Measurements from ENCODE around the gene TMEM117. TPM values are rescaled to one million over a fixed set of nuclear protein-coding genes. Genes with fewer than 3 reads are reported as not detected.

TMEM117 gene
- total RNA-seq, 5 donors from 2014 or later (not counting 1 experiment from before 2014, with no cell fraction given) = 3.3 to 4.4 (median 3.9) TPM

DNA sequence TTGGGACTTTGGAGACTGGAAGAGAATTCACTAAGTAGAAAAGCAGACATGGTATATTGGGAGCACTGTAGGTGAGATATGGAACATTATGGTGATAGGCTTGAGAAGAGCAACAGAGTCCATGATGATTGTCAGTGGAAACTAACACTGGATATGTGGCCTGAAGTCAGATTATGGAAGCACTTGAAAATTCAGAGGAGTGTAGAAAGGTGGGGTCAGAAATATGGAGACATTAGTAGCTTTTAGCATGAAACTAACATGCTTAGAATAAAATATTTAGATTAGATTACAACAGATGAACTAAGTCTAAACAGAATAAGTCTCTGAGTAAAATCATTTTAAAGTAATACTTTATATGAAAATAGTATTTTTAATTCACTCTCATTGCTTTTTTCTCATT is 499.1 kb downstream of the TMEM117 start:
- Histone ChIP-seq H3K27ac (ENCODE audit: low read length) (no peak overlapping the region), H3K9me3 (no peaks in the 10 kb centered on the region), H3K4me3 (ENCODE audit: control insufficient read depth in 1 of 2, extremely low read depth in 1 of 2, low read length in 1 of 2) (no peak overlapping the region), H3K27me3 (replicated peaks in 1 of 2; ENCODE audit: control insufficient read depth in 2 of 2, extremely low read depth in 1 of 2, insufficient read depth in 2 of 2, low read length in 1 of 2) (no peaks in the 10 kb centered on the region), H3K36me3 (ENCODE audit: control insufficient read depth in 2 of 2, extremely low read depth in 1 of 2, insufficient read depth in 1 of 2, low read length in 1 of 2) (no peaks in the 10 kb centered on the region), H3K4me1 (ENCODE audit: control insufficient read depth in 1 of 2, extremely low read depth in 1 of 2, insufficient read depth in 2 of 2, low read length in 2 of 2) (no peaks in the 10 kb centered on the region)
- Mint-ChIP-seq H3K4me3 (no peak overlapping the region), H3K4me1 (no peaks in the 10 kb centered on the region), H3K9me3 (peaks cover 4 to 9% (median 4%) of the 10 kb centered on the region in 3 donors), H3K36me3 (no peaks in the 10 kb centered on the region), H3K27ac (no peak overlapping the region), H3K27me3 (no peaks in the 10 kb centered on the region)
- no peak for DNase-seq
- ChIA-PET CTCF (no interaction called here), POLR2A (no interaction called here)
- ATAC-seq (replicated peaks in 1 of 4) = no peak

DNA sequence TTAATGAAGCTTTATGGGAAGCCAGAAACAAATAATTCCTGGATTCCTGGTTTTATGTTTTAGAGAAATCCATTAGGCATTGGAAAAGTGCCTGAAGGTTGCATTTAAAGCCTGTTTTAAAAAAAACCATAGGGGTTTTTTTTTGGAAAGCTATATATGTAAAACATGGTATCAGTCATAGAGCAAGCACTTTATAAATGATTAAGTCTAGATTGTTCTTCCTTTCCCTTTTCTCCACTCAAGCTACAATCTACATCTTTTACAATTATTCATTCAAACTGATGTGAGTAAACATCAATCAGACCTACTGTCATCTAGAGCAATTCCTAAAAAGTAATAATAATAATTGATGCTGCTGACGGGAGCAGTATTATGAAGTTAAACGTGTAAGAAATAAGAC is 500.7 kb downstream of the TMEM117 start:
- no peaks in the 10 kb centered on the region for H3K4me1 Mint-ChIP-seq
- H3K4me3 ChIP-seq (ENCODE audit: control insufficient read depth in 1 of 2, extremely low read depth in 1 of 2, low read length in 1 of 2) = no peak overlapping the region
- ChIA-PET POLR2A (no interaction called here), CTCF (no interaction called here)
- WGBS (ENCODE audit: insufficient coverage) = no CpG with 5 or more reads among the region's 2 CpGs
- ATAC-seq (replicated peaks in 1 of 4) = no peak
- H3K27ac ChIP-seq (ENCODE audit: low read length) = no peak overlapping the region
- H3K36me3 ChIP-seq (ENCODE audit: control insufficient read depth in 2 of 2, extremely low read depth in 1 of 2, insufficient read depth in 1 of 2, low read length in 1 of 2) = no peaks in the 10 kb centered on the region
- no peak overlapping the region for H3K4me3 Mint-ChIP-seq
- DNase-seq = no peak
- H3K4me1 ChIP-seq (ENCODE audit: control insufficient read depth in 1 of 2, extremely low read depth in 1 of 2, insufficient read depth in 2 of 2, low read length in 2 of 2) = no peaks in the 10 kb centered on the region
- H3K9me3 ChIP-seq = no peaks in the 10 kb centered on the region
- H3K27me3 Mint-ChIP-seq = no peaks in the 10 kb centered on the region
- H3K36me3 Mint-ChIP-seq = no peaks in the 10 kb centered on the region
- peaks cover 4 to 9% (median 4%) of the 10 kb centered on the region in 3 donors for H3K9me3 Mint-ChIP-seq
- H3K27ac Mint-ChIP-seq = no peak overlapping the region
- no peaks in the 10 kb centered on the region for H3K27me3 ChIP-seq (replicated peaks in 1 of 2; ENCODE audit: control insufficient read depth in 2 of 2, extremely low read depth in 1 of 2, insufficient read depth in 2 of 2, low read length in 1 of 2)

DNA sequence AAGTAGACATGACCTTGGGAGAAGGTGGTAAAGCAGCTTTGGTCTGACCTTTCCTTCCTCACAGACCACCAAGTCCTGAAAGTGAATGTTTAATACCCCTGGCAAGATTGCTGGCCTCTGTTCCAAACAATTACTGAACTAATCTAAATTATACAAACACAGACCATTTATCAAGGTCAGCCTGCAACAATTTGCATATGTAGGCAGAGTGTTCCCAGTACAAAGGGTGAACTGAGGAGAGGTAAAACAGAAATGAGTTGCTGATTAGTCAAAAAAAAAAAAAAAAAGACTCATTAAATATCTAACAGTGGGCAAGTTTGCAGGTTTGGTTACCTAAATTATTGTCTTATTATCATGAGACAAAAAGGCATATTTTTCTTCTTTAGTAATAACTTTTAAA is 506.5 kb downstream of the TMEM117 start:
- Histone ChIP-seq H3K4me3 (ENCODE audit: control insufficient read depth in 1 of 2, extremely low read depth in 1 of 2, low read length in 1 of 2) (no peak overlapping the region), H3K36me3 (ENCODE audit: control insufficient read depth in 2 of 2, extremely low read depth in 1 of 2, insufficient read depth in 1 of 2, low read length in 1 of 2) (no peaks in the 10 kb centered on the region), H3K4me1 (ENCODE audit: control insufficient read depth in 1 of 2, extremely low read depth in 1 of 2, insufficient read depth in 2 of 2, low read length in 2 of 2) (no peaks in the 10 kb centered on the region), H3K27me3 (replicated peaks in 1 of 2; ENCODE audit: control insufficient read depth in 2 of 2, extremely low read depth in 1 of 2, insufficient read depth in 2 of 2, low read length in 1 of 2) (no peaks in the 10 kb centered on the region), H3K9me3 (no peaks in the 10 kb centered on the region), H3K27ac (ENCODE audit: low read length) (no peak overlapping the region)
- ATAC-seq (replicated peaks in 1 of 4) (no peak), DNase-seq (no peak)
- Mint-ChIP-seq H3K4me1 (no peaks in the 10 kb centered on the region), H3K4me3 (no peak overlapping the region), H3K27ac (no peak overlapping the region), H3K27me3 (no peaks in the 10 kb centered on the region), H3K9me3 (no peaks in the 10 kb centered on the region), H3K36me3 (no peaks in the 10 kb centered on the region)
- ChIA-PET CTCF (no interaction called here), POLR2A (no interaction called here)

- no peaks in the 10 kb centered on the region for H3K4me1 Mint-ChIP-seq
- H3K27me3 Mint-ChIP-seq = no peaks in the 10 kb centered on the region
- ChIA-PET POLR2A (no interaction called here), CTCF (no interaction called here)
- Histone ChIP-seq H3K27ac (ENCODE audit: low read length) (no peak overlapping the region), H3K4me3 (ENCODE audit: control insufficient read depth in 1 of 2, extremely low read depth in 1 of 2, low read length in 1 of 2) (no peak overlapping the region), H3K36me3 (ENCODE audit: control insufficient read depth in 2 of 2, extremely low read depth in 1 of 2, insufficient read depth in 1 of 2, low read length in 1 of 2) (no peaks in the 10 kb centered on the region), H3K27me3 (replicated peaks in 1 of 2; ENCODE audit: control insufficient read depth in 2 of 2, extremely low read depth in 1 of 2, insufficient read depth in 2 of 2, low read length in 1 of 2) (no peaks in the 10 kb centered on the region), H3K9me3 (no peaks in the 10 kb centered on the region), H3K4me1 (ENCODE audit: control insufficient read depth in 1 of 2, extremely low read depth in 1 of 2, insufficient read depth in 2 of 2, low read length in 2 of 2) (no peaks in the 10 kb centered on the region)
- DNase-seq (no peak), ATAC-seq (replicated peaks in 1 of 4) (no peak)
- H3K27ac Mint-ChIP-seq = no peak overlapping the region
- no peaks in the 10 kb centered on the region for H3K36me3 Mint-ChIP-seq
- H3K4me3 Mint-ChIP-seq = no peak overlapping the region
- peaks cover 0 to 4% (median 0%) of the 10 kb centered on the region in 3 donors for H3K9me3 Mint-ChIP-seq
Measured at GRCh38 chr12:44347145-44347544, 511.3 kb downstream of the TMEM117 start.

- Histone ChIP-seq H3K27ac (ENCODE audit: low read length) (no peak overlapping the region), H3K9me3 (no peaks in the 10 kb centered on the region), H3K4me3 (ENCODE audit: control insufficient read depth in 1 of 2, extremely low read depth in 1 of 2, low read length in 1 of 2) (no peak overlapping the region), H3K4me1 (ENCODE audit: control insufficient read depth in 1 of 2, extremely low read depth in 1 of 2, insufficient read depth in 2 of 2, low read length in 2 of 2) (no peaks in the 10 kb centered on the region), H3K27me3 (replicated peaks in 1 of 2; ENCODE audit: control insufficient read depth in 2 of 2, extremely low read depth in 1 of 2, insufficient read depth in 2 of 2, low read length in 1 of 2) (no peaks in the 10 kb centered on the region), H3K36me3 (ENCODE audit: control insufficient read depth in 2 of 2, extremely low read depth in 1 of 2, insufficient read depth in 1 of 2, low read length in 1 of 2) (no peaks in the 10 kb centered on the region)
- WGBS (ENCODE audit: insufficient coverage) = no CpG with 5 or more reads among the region's 2 CpGs
- ChIA-PET POLR2A (no interaction called here), CTCF (no interaction called here)
- Mint-ChIP-seq H3K36me3 (peaks cover 3% of the 10 kb centered on the region), H3K4me1 (no peaks in the 10 kb centered on the region), H3K4me3 (no peak overlapping the region), H3K9me3 (peaks cover 0 to 7% (median 0%) of the 10 kb centered on the region in 3 donors), H3K27ac (no peak overlapping the region), H3K27me3 (no peaks in the 10 kb centered on the region)
- ATAC-seq (replicated peaks in 1 of 4) (no peak), DNase-seq (no peak)
Measured at GRCh38 chr12:44357494-44357893, 521.6 kb downstream of the TMEM117 start.

GRCh38 chr12:44358636-44359035 is 522.8 kb downstream of the TMEM117 start:
- Mint-ChIP-seq H3K27me3 (no peaks in the 10 kb centered on the region), H3K36me3 (peaks cover 3% of the 10 kb centered on the region), H3K27ac (no peak overlapping the region), H3K9me3 (peaks cover 0 to 7% (median 0%) of the 10 kb centered on the region in 3 donors), H3K4me1 (no peaks in the 10 kb centered on the region), H3K4me3 (no peak overlapping the region)
- DNase-seq = no peak
- no peaks in the 10 kb centered on the region for H3K9me3 ChIP-seq
- no peak for ATAC-seq (replicated peaks in 1 of 4)
- no peak overlapping the region for H3K27ac ChIP-seq (ENCODE audit: low read length)
- no peaks in the 10 kb centered on the region for H3K36me3 ChIP-seq (ENCODE audit: control insufficient read depth in 2 of 2, extremely low read depth in 1 of 2, insufficient read depth in 1 of 2, low read length in 1 of 2)
- H3K4me3 ChIP-seq (ENCODE audit: control insufficient read depth in 1 of 2, extremely low read depth in 1 of 2, low read length in 1 of 2) = no peak overlapping the region
- no peaks in the 10 kb centered on the region for H3K4me1 ChIP-seq (ENCODE audit: control insufficient read depth in 1 of 2, extremely low read depth in 1 of 2, insufficient read depth in 2 of 2, low read length in 2 of 2)
- whole genome bisulfite sequencing (ENCODE audit: insufficient coverage) = no CpG with 5 or more reads among the region's 1 CpG
- POLR2A ChIA-PET = no interaction called here
- H3K27me3 ChIP-seq (replicated peaks in 1 of 2; ENCODE audit: control insufficient read depth in 2 of 2, extremely low read depth in 1 of 2, insufficient read depth in 2 of 2, low read length in 1 of 2) = no peaks in the 10 kb centered on the region
- CTCF ChIA-PET = no interaction called here

DNA sequence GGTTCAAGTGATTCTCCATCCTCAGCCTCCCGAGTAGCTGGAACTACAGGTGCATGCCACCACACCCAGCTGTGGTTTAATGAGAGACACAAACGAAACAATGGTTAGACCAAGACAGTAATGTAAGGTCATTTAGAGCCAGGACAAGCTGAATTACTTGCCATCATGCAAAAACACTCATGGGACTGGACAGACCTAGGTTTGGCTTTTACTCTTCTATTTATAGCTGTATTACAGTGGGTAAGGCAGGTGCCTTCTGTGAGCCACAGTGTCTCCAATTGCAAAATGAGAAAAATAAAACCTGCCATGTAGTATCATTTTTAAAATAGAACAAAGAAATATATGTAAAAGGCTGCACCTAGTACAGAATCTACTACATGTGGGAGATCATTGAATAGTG is 527.1 kb downstream of the TMEM117 start:
- DNase-seq (no peak), ATAC-seq (replicated peaks in 1 of 4) (no peak)
- Mint-ChIP-seq H3K27ac (no peak overlapping the region), H3K27me3 (no peaks in the 10 kb centered on the region), H3K9me3 (no peaks in the 10 kb centered on the region), H3K36me3 (peaks cover 3% of the 10 kb centered on the region), H3K4me1 (no peaks in the 10 kb centered on the region), H3K4me3 (no peak overlapping the region)
- POLR2A ChIA-PET = no interaction called here
- no peak overlapping the region for H3K27ac ChIP-seq (ENCODE audit: low read length)
- H3K27me3 ChIP-seq (replicated peaks in 1 of 2; ENCODE audit: control insufficient read depth in 2 of 2, extremely low read depth in 1 of 2, insufficient read depth in 2 of 2, low read length in 1 of 2) = no peaks in the 10 kb centered on the region
- no peak overlapping the region for H3K4me3 ChIP-seq (ENCODE audit: control insufficient read depth in 1 of 2, extremely low read depth in 1 of 2, low read length in 1 of 2)
- no CpG with 5 or more reads among the region's 2 CpGs for WGBS (ENCODE audit: insufficient coverage)
- CTCF ChIA-PET = no interaction called here
- H3K9me3 ChIP-seq = no peaks in the 10 kb centered on the region
- no peaks in the 10 kb centered on the region for H3K4me1 ChIP-seq (ENCODE audit: control insufficient read depth in 1 of 2, extremely low read depth in 1 of 2, insufficient read depth in 2 of 2, low read length in 2 of 2)
- no peaks in the 10 kb centered on the region for H3K36me3 ChIP-seq (ENCODE audit: control insufficient read depth in 2 of 2, extremely low read depth in 1 of 2, insufficient read depth in 1 of 2, low read length in 1 of 2)
